Pulmonary artery endothelial cell (primary cell): ENCODE data around the gene LHX8. TPM values are rescaled to one million over a fixed set of nuclear protein-coding genes. Genes with fewer than 3 reads are reported as not detected.
A peak's percentile ranks its signal among the peaks of the same experiment; 100 is the strongest.

ENCODE experiments used
- DNase-seq: peaks from one replicate; pipeline ENCODE4 v3.0.0-alpha.2; 2011; ENCODE audit warnings: low read depth, low spot score
- total RNA-seq: library from RNA; depleted of rRNA; stranded (reverse); fragments of >200 nt; gene quantifications from 2 replicates; pipeline ENCODE4 v1.2.3, GENCODE V29; 2014

LHX8 gene
- total RNA-seq, 1 donor from 2014 or later, result not detected

- peak; percentile 5 for DNase-seq
Observed at GRCh38 chr1:75203415-75204277, 69.5 kb downstream of the LHX8 start.

- peak; percentile 55 for DNase-seq
Observed at GRCh38 chr1:75208862-75209261, 74.7 kb downstream of the LHX8 start.
